Measurements from ENCODE around the gene ADCY9.
"Not testable (repeated sequence)": the region's sequence is repeated elsewhere in the genome, so short reads cannot be mapped to it uniquely, and the experiment has no call there.

DNA sequence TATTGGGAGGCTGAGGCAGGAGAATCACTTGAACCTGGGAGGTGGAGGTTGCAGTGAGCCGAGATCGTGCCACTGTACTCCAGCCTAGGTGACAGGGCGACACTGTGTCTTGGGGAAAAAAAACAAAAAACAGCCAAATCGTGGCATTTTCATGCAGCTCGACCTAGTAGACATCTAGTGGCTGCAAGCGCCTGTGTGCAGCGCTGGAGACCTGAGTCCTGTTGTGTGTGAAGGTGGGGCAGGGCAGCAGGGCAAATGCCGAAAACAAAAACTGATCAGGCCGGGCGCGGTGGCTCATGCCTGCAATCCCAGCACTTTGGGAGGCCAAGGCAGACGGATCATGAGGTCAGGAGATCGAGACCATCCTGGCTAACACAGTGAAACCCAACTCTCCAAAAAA lies 37.1 kb upstream of the ADCY9 start:
- TF ChIP-seq, protein P1, sequence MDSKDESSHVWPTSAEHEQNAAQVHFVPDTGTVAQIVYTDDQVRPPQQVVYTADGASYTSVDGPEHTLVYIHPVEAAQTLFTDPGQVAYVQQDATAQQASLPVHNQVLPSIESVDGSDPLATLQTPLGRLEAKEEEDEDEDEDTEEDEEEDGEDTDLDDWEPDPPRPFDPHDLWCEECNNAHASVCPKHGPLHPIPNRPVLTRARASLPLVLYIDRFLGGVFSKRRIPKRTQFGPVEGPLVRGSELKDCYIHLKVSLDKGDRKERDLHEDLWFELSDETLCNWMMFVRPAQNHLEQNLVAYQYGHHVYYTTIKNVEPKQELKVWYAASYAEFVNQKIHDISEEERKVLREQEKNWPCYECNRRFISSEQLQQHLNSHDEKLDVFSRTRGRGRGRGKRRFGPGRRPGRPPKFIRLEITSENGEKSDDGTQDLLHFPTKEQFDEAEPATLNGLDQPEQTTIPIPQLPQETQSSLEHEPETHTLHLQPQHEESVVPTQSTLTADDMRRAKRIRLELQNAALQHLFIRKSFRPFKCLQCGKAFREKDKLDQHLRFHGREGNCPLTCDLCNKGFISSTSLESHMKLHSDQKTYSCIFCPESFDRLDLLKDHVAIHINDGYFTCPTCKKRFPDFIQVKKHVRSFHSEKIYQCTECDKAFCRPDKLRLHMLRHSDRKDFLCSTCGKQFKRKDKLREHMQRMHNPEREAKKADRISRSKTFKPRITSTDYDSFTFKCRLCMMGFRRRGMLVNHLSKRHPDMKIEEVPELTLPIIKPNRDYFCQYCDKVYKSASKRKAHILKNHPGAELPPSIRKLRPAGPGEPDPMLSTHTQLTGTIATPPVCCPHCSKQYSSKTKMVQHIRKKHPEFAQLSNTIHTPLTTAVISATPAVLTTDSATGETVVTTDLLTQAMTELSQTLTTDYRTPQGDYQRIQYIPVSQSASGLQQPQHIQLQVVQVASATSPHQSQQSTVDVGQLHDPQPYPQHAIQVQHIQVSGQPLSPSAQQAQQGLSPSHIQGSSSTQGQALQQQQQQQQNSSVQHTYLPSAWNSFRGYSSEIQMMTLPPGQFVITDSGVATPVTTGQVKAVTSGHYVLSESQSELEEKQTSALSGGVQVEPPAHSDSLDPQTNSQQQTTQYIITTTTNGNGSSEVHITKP (tag by site-specific recombination; IDR thresholded peaks at IDR 0.05), result not testable (repeated sequence)
- not testable (repeated sequence) for TF ChIP-seq ZNF747 (tag by site-specific recombination; IDR thresholded peaks at IDR 0.05); ZNF274 (IDR thresholded peaks at IDR 0.05; ENCODE audit: low read length); ZNF274 (tag by site-specific recombination; IDR thresholded peaks at IDR 0.05; ENCODE audit: borderline replicate concordance); ZNF548 (tag by site-specific recombination; IDR thresholded peaks at IDR 0.05); ZNF19 (tag by site-specific recombination; IDR thresholded peaks at IDR 0.05; ENCODE audit: low read depth)
- TF ChIP-seq, protein P2, sequence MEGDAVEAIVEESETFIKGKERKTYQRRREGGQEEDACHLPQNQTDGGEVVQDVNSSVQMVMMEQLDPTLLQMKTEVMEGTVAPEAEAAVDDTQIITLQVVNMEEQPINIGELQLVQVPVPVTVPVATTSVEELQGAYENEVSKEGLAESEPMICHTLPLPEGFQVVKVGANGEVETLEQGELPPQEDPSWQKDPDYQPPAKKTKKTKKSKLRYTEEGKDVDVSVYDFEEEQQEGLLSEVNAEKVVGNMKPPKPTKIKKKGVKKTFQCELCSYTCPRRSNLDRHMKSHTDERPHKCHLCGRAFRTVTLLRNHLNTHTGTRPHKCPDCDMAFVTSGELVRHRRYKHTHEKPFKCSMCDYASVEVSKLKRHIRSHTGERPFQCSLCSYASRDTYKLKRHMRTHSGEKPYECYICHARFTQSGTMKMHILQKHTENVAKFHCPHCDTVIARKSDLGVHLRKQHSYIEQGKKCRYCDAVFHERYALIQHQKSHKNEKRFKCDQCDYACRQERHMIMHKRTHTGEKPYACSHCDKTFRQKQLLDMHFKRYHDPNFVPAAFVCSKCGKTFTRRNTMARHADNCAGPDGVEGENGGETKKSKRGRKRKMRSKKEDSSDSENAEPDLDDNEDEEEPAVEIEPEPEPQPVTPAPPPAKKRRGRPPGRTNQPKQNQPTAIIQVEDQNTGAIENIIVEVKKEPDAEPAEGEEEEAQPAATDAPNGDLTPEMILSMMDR (tag by site-specific recombination; IDR thresholded peaks at IDR 0.05), result not testable (repeated sequence)
- TF ChIP-seq, protein P3, sequence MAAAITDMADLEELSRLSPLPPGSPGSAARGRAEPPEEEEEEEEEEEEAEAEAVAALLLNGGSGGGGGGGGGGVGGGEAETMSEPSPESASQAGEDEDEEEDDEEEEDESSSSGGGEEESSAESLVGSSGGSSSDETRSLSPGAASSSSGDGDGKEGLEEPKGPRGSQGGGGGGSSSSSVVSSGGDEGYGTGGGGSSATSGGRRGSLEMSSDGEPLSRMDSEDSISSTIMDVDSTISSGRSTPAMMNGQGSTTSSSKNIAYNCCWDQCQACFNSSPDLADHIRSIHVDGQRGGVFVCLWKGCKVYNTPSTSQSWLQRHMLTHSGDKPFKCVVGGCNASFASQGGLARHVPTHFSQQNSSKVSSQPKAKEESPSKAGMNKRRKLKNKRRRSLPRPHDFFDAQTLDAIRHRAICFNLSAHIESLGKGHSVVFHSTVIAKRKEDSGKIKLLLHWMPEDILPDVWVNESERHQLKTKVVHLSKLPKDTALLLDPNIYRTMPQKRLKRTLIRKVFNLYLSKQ (tag by site-specific recombination; IDR thresholded peaks at IDR 0.05; ENCODE audit: borderline replicate concordance), result not testable (repeated sequence)
- TF ChIP-seq, protein P4, sequence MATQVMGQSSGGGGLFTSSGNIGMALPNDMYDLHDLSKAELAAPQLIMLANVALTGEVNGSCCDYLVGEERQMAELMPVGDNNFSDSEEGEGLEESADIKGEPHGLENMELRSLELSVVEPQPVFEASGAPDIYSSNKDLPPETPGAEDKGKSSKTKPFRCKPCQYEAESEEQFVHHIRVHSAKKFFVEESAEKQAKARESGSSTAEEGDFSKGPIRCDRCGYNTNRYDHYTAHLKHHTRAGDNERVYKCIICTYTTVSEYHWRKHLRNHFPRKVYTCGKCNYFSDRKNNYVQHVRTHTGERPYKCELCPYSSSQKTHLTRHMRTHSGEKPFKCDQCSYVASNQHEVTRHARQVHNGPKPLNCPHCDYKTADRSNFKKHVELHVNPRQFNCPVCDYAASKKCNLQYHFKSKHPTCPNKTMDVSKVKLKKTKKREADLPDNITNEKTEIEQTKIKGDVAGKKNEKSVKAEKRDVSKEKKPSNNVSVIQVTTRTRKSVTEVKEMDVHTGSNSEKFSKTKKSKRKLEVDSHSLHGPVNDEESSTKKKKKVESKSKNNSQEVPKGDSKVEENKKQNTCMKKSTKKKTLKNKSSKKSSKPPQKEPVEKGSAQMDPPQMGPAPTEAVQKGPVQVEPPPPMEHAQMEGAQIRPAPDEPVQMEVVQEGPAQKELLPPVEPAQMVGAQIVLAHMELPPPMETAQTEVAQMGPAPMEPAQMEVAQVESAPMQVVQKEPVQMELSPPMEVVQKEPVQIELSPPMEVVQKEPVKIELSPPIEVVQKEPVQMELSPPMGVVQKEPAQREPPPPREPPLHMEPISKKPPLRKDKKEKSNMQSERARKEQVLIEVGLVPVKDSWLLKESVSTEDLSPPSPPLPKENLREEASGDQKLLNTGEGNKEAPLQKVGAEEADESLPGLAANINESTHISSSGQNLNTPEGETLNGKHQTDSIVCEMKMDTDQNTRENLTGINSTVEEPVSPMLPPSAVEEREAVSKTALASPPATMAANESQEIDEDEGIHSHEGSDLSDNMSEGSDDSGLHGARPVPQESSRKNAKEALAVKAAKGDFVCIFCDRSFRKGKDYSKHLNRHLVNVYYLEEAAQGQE (tag by site-specific recombination; IDR thresholded peaks at IDR 0.05), result not testable (repeated sequence)
